RCC 7860 (cell line): ENCODE results near the gene MSI2.

Experiments
- DNase-seq: peaks from one replicate; pipeline ENCODE4 v3.0.0-alpha.2; 2015; ENCODE audit warnings: low spot score
- FAIRE-seq: peaks from 2 replicates; lab custom pipeline; 2012; peaks lifted over from hg19 to GRCh38; lab: Jason Lieb, UNC

Gene MSI2

DNA sequence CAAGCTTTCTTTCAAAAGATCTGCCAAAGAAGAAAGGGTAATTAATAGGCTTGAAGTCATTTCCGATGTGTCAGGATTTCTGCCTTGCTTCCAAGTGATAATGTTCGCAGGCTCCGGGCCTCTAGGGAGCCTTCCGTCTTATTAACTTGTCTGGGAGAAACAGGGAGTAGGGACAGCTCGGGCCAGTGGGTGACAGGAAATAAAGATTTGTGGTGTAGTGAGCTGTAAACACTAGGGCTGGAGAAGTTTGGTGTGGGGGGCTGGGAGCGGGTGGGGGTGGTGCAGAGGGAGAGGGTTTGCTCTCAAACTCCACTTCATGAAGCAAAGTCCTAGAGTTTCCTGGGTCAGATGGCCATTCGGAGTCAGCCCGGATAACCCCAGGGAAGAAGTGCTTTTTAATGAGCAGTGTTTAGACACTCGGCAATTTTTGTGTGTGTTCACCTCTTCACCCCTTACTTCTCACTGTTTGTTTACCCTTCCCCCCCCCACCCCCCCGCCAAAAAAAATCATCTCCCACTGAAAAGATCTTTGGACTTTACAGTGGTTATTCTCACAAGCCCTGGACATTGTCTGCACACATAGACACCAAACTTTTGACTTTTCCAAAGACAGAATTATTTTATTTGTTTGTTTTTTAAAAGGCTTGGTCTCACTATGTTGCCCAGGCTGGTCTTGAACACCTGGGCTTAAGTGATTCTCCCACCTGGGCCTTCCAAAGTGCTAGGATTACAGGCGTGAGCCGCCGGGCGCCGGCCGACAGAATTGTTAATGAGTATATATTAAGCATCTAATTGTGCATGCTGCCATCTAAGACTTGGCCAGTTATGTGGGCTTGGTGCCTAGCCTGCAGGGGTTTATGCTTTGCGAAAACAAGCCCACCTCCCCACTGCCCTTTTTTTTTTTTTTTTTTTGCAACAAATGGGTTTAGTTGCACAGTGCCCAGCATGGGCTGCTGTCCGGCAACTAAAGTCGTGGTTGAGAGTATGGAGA lies 292.4 kb downstream of the MSI2 start:
- no peak for DNase-seq
- no peak for FAIRE-seq

- no peak for FAIRE-seq
- DNase-seq = no peak
Observed at GRCh38 chr17:57549468-57549867, 293.1 kb downstream of the MSI2 start.

- DNase-seq = no peak
- FAIRE-seq = no peak
Observed at GRCh38 chr17:57550016-57550415, 293.7 kb downstream of the MSI2 start.

DNA sequence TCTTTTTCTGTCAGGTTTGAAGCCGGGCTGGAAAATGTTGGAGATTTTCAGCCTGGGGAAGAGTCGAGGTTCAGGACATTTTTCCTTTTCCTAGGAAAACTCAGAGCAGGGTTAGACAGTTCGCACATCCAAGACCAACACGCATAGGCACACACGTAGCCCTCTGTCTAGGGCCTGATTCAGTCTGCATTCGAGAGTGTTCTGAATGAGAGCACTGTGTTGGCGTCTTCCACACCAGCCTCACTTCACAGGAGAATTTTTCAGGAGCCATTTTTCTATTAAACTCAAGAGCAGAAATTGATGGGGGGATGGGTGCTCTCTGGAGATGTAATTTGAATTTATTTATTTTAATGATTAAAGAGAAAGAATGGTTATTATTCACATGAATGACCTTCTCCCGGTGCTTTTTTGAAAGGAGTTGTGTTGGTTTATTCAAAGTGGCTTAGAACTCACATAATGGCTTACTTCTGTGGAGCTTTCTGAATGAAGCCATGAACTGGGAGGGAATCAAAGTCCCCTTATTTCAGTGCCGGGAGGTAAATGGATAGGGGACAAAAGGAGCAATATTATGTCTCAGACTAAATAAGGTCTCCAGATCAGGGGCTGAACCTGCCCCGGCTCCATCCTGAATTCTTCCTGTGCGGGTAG lies 294.5 kb downstream of the MSI2 start:
- FAIRE-seq (no peak), DNase-seq (no peak)

- DNase-seq (no peak), FAIRE-seq (no peak)
Observed at GRCh38 chr17:57551321-57552079, 295.2 kb downstream of the MSI2 start.

DNA sequence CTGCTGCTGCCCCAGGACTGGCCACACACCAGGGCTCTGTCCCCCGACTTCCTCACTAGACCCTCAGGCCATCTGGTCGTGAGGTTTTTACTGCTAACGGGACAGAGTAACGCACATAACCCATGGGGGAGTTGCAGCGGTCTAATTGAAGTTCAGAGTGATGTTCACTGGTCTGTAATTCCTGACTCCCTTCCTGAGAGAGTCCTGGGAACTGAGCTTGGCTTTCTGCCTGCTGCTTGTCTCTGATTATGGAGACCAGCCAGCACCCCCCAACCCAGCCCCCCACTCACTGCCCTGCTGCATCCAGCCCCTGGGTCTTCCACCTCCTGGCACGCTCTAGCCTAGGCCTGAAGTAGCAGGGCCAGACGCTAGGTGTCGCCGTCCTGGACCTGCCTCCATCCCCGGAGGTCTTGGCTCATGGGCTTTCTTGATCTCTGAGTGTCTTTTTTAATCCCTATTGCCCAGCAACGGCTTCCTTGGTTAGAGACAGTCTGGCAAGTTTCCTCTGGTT lies 295.8 kb downstream of the MSI2 start:
- FAIRE-seq = no peak
- DNase-seq = no peak

GRCh38 chr17:57553526-57553925 lies 297.2 kb downstream of the MSI2 start:
- DNase-seq (no peak), FAIRE-seq (no peak)

DNA sequence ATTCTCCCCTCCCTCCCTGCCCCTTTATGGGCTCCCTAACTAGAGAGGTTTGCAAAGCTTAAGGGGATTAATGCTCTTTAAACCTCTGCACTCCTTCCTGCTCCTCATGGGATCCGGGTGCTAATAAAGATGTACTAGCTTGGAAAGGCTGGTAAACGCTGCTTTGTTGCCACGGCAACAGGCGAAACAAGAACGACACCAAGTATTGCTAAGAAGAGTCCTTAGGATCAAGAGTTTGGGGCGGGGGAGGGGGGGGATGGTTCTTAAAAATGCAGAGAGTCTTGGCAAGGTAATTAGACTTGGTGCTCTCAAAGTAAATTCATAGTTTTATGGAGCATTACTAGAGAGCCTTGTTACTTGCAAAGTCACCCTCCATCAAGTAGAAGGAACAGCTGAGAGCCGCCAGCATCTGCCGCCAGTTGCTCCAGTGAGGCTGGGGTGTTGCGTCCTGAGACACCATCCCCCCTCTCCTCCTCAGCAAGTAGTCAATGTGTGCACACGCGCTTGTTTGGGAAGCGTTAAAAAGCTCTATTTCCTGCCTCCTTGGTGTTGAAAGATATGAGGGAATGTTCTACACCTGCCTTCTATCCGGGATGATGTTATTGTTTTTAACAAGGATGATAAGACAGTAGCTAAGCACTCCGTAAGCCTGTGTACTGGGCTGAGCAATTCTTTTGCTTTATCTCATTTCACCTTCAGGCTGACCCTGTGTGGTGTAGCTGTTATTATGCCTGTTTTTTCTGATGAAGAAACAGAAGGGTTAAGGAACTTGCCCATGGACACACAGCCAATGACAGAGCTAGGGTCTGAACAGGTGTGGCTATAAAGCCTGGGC lies 297.9 kb downstream of the MSI2 start:
- FAIRE-seq (no peak), DNase-seq (peak; percentile 5)

DNA sequence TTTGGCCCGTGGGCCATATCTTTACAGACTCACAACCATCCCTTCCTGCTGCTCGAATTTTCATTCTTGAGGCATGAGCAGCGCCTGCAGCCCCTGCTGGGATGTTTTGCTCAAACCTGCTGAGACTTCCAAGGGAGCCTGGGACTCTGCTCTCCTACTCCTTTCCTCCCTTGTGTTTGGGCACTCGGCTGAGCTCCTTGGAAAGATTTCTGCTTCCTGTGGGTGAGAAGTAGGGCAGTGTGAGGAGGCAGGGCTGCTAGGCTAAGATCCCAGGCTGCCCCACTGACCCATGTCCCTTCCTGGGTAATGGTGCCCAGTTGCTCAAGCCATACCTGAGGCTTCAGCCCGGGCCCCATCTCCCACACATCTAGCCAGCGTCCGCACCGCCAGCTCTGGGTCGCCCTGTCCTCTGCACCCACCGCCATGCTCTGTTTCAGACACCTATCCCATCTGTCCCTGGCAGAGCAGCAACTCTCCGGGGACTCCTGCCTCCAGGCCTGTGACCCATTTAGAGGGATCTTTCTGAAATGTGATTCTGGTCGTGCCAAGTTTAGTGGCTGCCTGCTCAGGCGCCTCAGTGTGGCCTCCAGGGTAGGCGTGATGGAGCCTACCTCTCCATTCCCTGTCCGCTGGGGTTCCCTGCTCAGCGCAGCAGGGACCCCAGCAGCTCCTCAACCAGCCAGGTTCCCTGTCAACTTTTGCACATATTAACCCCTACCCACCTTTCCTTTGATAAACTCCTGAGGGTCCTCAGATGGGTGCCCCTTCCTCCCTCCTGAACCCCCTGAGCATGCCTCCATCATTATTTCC lies 298.7 kb downstream of the MSI2 start:
- FAIRE-seq (no peak), DNase-seq (no peak)

- FAIRE-seq = no peak
- no peak for DNase-seq
Observed at GRCh38 chr17:57555636-57556175, 299.4 kb downstream of the MSI2 start.

DNA sequence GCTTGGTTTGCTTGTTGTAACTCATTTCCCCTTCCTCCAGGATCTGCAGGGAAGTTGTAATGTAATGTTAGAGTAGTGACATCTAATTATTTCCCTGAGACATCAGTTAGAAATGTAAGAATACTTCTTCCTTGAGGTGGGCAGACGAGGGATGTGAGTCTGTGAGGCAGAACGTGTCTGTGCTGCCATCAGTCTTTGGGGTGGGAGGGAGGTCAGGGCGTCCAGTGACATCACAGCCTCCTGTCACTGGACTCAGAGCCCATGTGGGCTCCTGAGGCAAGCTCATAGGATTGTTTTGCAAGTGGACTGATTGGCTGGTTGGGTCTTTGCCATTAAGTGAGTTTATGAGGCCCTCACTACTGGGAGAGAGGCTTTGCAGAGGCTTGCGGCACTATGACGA lies 300.0 kb downstream of the MSI2 start:
- peak; percentile 5 for DNase-seq
- FAIRE-seq = no peak

GRCh38 chr17:57556977-57557376 lies 300.7 kb downstream of the MSI2 start:
- DNase-seq (no peak), FAIRE-seq (no peak)

- DNase-seq (no peak), FAIRE-seq (no peak)
Observed at GRCh38 chr17:57557416-57557815, 301.1 kb downstream of the MSI2 start.

DNA sequence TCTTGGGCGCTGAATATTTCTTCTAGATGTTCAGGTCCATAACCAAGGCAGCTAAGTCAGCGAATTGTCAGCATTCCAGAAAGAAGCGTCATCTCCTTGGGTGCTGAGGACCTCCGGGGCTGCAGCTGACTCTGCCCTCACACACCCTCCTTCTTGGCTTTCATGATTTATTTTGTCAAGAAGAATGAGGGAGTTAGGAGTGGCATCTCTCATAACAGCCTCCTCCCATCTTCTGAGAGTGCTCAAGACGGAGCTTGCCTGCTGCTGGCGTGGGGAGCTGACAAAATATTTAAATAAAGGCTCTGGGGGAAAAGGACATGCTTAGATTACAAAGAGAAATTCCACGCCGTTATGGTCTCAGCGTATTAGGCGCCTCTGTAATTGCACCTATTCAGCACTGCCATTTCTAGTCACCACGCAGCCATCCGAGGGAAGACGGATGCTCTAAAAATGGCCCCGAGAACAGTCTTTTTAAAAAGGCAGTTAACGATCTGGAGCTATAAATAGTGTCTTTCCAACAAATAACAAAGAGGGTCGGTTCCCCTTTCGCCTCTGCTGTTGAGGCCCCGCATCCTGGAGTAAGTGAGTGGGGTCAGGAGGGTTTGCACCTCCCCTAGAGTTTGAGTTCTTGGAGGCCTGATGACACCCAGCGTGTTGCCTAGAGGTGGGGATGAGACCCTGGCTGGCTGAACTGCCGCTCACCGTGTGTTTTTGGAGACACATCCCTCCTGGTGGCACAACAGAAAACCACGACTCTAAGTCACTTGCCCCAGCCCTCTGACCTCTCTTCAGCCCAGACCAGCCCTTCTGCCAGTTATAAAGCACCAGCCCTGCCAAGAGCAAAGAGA lies 301.7 kb downstream of the MSI2 start:
- FAIRE-seq (peak; percentile 87), DNase-seq (peak; percentile 83)

DNA sequence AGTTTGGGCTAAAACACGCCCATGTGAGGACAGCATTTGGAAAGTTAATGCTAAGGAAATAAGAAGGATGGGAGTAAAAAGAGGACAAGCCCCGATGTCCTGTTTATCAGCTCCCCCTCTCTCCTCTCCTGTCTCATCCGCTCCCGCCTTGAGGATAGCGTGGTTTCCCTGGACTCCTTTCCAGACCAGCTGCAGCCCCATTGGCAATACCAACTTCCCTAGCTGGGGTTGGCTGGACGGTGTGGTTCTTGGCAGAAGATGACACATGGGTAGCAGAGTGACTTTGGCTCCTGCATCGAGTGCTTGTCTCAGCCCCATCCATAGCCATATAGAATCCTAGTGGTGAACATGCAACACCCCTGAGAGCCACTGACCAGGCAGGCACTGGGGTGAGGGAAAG lies 302.9 kb downstream of the MSI2 start:
- FAIRE-seq (no peak), DNase-seq (no peak)

DNA sequence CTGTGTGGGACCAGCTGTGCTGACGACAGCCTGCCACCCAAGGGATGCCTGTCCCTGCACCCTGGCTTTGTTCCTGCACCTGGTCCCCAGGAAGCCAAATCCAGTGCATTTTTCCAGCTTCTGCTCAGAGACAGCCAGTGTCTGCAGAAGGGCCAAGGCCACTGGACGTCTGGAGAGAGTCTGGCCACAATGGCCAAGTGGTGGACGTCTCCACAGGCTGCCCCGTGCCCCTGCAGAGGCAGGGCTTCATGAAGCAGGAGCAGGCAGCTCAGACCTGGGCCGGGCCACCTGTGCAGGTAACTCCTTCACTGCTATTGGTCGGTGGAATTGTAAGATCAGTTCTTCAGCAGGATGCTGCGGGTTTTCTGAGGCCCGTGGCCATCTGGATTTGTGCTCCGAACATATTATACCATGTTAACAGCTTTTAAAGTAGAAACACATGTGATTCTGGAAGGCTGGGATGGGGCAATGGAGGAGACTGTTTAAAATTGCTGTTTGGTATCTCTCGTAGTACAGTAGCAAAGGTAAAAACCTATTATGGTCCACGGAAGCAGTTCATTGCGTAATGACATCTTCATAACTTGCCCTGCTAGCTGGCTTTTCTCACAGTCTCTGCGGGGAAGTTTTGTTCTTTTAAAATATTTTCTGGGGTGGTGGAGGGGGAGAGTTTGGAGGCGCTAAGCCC lies 303.5 kb downstream of the MSI2 start:
- FAIRE-seq = no peak

GRCh38 chr17:57560319-57560705 lies 304.0 kb downstream of the MSI2 start:
- DNase-seq (no peak), FAIRE-seq (no peak)

More for the DNA sequence above, 303.5 kb downstream of the MSI2 start:
- no peak for DNase-seq
